Stimulated activated CD4-positive, alpha-beta T cell treated with anti-CD3 and anti-CD28 coated beads, Interleukin-15, amount 100 ng/mL, for 24 hours (primary cell): ENCODE measurements around the gene FAM163B.

Source experiments
- DNase-seq: peaks from one replicate; pipeline ENCODE4 v3.0.0-alpha.2; 2020

FAM163B gene

GRCh38 chr9:133539991-133540697 lies 69.0 kb downstream of the FAM163B start:
- DNase-seq = no peak

- no peak for DNase-seq
Measured at GRCh38 chr9:133538851-133539833, 70.0 kb downstream of the FAM163B start.

- no peak for DNase-seq
Measured at GRCh38 chr9:133538176-133538575, 71.0 kb downstream of the FAM163B start.

GRCh38 chr9:133537257-133537656 lies 71.9 kb downstream of the FAM163B start:
- DNase-seq = no peak

- DNase-seq = no peak
Measured at GRCh38 chr9:133536536-133536935, 72.7 kb downstream of the FAM163B start.

- no peak for DNase-seq
Measured at GRCh38 chr9:133536080-133536479, 73.1 kb downstream of the FAM163B start.

GRCh38 chr9:133535306-133535877 lies 73.8 kb downstream of the FAM163B start:
- DNase-seq = no peak

- peak; percentile 52 for DNase-seq
Measured at GRCh38 chr9:133534346-133535291, 74.6 kb downstream of the FAM163B start, which contains the start of gene ADAMTSL2. ADAMTSL2 (plus strand) TSS chr9:133534704; CDS start chr9:133536713, 2,009 bp downstream.

GRCh38 chr9:133533857-133534256 lies 75.3 kb downstream of the FAM163B start:
- DNase-seq = no peak

- DNase-seq = peak; percentile 84
Measured at GRCh38 chr9:133532937-133533668, 76.1 kb downstream of the FAM163B start.

GRCh38 chr9:133531293-133531692 lies 77.9 kb downstream of the FAM163B start:
- DNase-seq = no peak

GRCh38 chr9:133529874-133530273 lies 79.3 kb downstream of the FAM163B start:
- no peak for DNase-seq

- DNase-seq = no peak
Measured at GRCh38 chr9:133529457-133529856, 79.7 kb downstream of the FAM163B start.

- DNase-seq = no peak
Measured at GRCh38 chr9:133528876-133529241, 80.3 kb downstream of the FAM163B start.

GRCh38 chr9:133528001-133528875 lies 81.0 kb downstream of the FAM163B start:
- no peak for DNase-seq

- no peak for DNase-seq
Measured at GRCh38 chr9:133527444-133527920, 81.7 kb downstream of the FAM163B start.
